GM18909 (cell line): ENCODE data around the gene ZNHIT1.

Source experiments
- ATAC-seq: cut with Tn5 transposase; IDR thresholded peaks from one replicate; pipeline ENCODE4 v1.9.1; 2021; ENCODE audit warnings: mild to moderate bottlenecking; ENCODE audit not compliant: unreplicated experiment, poor library complexity

Gene ZNHIT1

GRCh38 chr7:101217388-101218235 lies at the start of gene ZNHIT1, which contains the start of gene PLOD3:
Gene ZNHIT1, plus strand, starts transcription at chr7:101218165. Its CDS starts 31 bp downstream, at chr7:101218196.
Gene PLOD3, minus strand, starts transcription at chr7:101217581. Its CDS starts 307 bp downstream, at chr7:101217274.
- peak; percentile 69 for ATAC-seq

GRCh38 chr7:101168412-101169049 lies 49.4 kb upstream of the ZNHIT1 start:
- no peak for ATAC-seq

- no peak for ATAC-seq
Observed at GRCh38 chr7:101169110-101169837, 48.7 kb upstream of the ZNHIT1 start.

- peak; percentile 48 for ATAC-seq
Observed at GRCh38 chr7:101169838-101170551, 48.0 kb upstream of the ZNHIT1 start.

- ATAC-seq: no peak
Observed at GRCh38 chr7:101170617-101171441, 47.1 kb upstream of the ZNHIT1 start.

GRCh38 chr7:101171442-101171837 lies 46.5 kb upstream of the ZNHIT1 start:
- no peak for ATAC-seq

- no peak for ATAC-seq
Observed at GRCh38 chr7:101172005-101172853, 45.7 kb upstream of the ZNHIT1 start.

- no peak for ATAC-seq
Observed at GRCh38 chr7:101172854-101173751, 44.9 kb upstream of the ZNHIT1 start.

- ATAC-seq: no peak
Observed at GRCh38 chr7:101173752-101174244, 44.2 kb upstream of the ZNHIT1 start.

- no peak for ATAC-seq
Observed at GRCh38 chr7:101174322-101174854, 43.6 kb upstream of the ZNHIT1 start.

- no peak for ATAC-seq
Observed at GRCh38 chr7:101175664-101176063, 42.3 kb upstream of the ZNHIT1 start.

- ATAC-seq: no peak
Observed at GRCh38 chr7:101177644-101178043, 40.3 kb upstream of the ZNHIT1 start.

- ATAC-seq: no peak
Observed at GRCh38 chr7:101179117-101179516, 38.8 kb upstream of the ZNHIT1 start.

GRCh38 chr7:101179713-101180112 lies 38.3 kb upstream of the ZNHIT1 start:
- ATAC-seq: no peak

- no peak for ATAC-seq
Observed at GRCh38 chr7:101180130-101180755, 37.7 kb upstream of the ZNHIT1 start, which contains the start of gene NAT16. Gene NAT16, minus strand, starts transcription at chr7:101180293. Its CDS starts 5,486 bp downstream, at chr7:101174807.

- no peak for ATAC-seq
Observed at GRCh38 chr7:101185258-101185839, 32.6 kb upstream of the ZNHIT1 start.
